ENCODE data around the gene PTPN9. TPM values are rescaled to one million over a fixed set of nuclear protein-coding genes. Genes with fewer than 3 reads are reported as not detected.
A peak's percentile ranks its signal among the peaks of the same experiment; 100 is the strongest.

PTPN9 gene
- 14.4 TPM for polyA plus RNA-seq (2012; ENCODE audit: low read depth, missing spikeins)

- TF ChIP-seq POLR2A (IDR thresholded peaks at IDR 0.05; ENCODE audit: low read depth, low read length): peak; percentile 58
- TF ChIP-seq SPI1 (IDR thresholded peaks at IDR 0.05; ENCODE audit: low read depth, low read length): no peak
- no peak for TF ChIP-seq POLR2AphosphoS5 (IDR thresholded peaks at IDR 0.05; ENCODE audit: low read depth, low read length)
- FAIRE-seq (peak; percentile 50), DNase-seq (ENCODE audit: insufficient read length, low spot score) (peak; percentile 68)
Observed at GRCh38 chr15:75578948-75579920, at the start of gene PTPN9. Gene PTPN9, minus strand, starts transcription at chr15:75579315. Its CDS starts 539 bp downstream, at chr15:75578776.

GRCh38 chr15:75625542-75626347, 46.6 kb upstream of the PTPN9 start, which contains the start of gene SNUPN:
Gene SNUPN, minus strand, starts transcription at chr15:75625725. Its CDS starts 4,674 bp downstream, at chr15:75621051.
- FAIRE-seq: peak; percentile 91
- DNase-seq (ENCODE audit: insufficient read length, low spot score): peak; percentile 97
- TF ChIP-seq TAF1 (IDR thresholded peaks at IDR 0.05; ENCODE audit: low read depth, low read length) (peak; percentile 54; the same call in 1 of the 2 replicates), PAX5 (IDR thresholded peaks at IDR 0.05; ENCODE audit: insufficient read depth, low read length, severe bottlenecking) (no peak), POLR2AphosphoS5 (IDR thresholded peaks at IDR 0.05; ENCODE audit: low read depth, low read length) (peak; percentile 66; the same call in 1 of the 2 replicates), POU2F2 (IDR thresholded peaks at IDR 0.05; ENCODE audit: low read depth, low read length) (no peak)

- no peak for FAIRE-seq
- DNase-seq (ENCODE audit: insufficient read length, low spot score): no peak
- TF ChIP-seq TAF1 (IDR thresholded peaks at IDR 0.05; ENCODE audit: low read depth, low read length): no peak
- no peak for TF ChIP-seq POU2F2 (IDR thresholded peaks at IDR 0.05; ENCODE audit: low read depth, low read length)
- TF ChIP-seq SPI1 (IDR thresholded peaks at IDR 0.05; ENCODE audit: low read depth, low read length): no peak
- no peak for TF ChIP-seq PAX5 (IDR thresholded peaks at IDR 0.05; ENCODE audit: insufficient read depth, low read length, severe bottlenecking)
- no peak for TF ChIP-seq POLR2A (IDR thresholded peaks at IDR 0.05; ENCODE audit: low read depth, low read length)
- TF ChIP-seq POLR2AphosphoS5 (IDR thresholded peaks at IDR 0.05; ENCODE audit: low read depth, low read length): no peak
Observed at GRCh38 chr15:75622505-75622904, 43.4 kb upstream of the PTPN9 start.

- DNase-seq (ENCODE audit: insufficient read length, low spot score): no peak
- TF ChIP-seq POU2F2 (IDR thresholded peaks at IDR 0.05; ENCODE audit: low read depth, low read length) (no peak), POLR2AphosphoS5 (IDR thresholded peaks at IDR 0.05; ENCODE audit: low read depth, low read length) (no peak), TAF1 (IDR thresholded peaks at IDR 0.05; ENCODE audit: low read depth, low read length) (no peak), PAX5 (IDR thresholded peaks at IDR 0.05; ENCODE audit: insufficient read depth, low read length, severe bottlenecking) (no peak), POLR2A (IDR thresholded peaks at IDR 0.05; ENCODE audit: low read depth, low read length) (no peak), SPI1 (IDR thresholded peaks at IDR 0.05; ENCODE audit: low read depth, low read length) (no peak)
- no peak for FAIRE-seq
Observed at GRCh38 chr15:75620841-75621391, 41.8 kb upstream of the PTPN9 start.

- TF ChIP-seq SPI1 (IDR thresholded peaks at IDR 0.05; ENCODE audit: low read depth, low read length) (no peak), TAF1 (IDR thresholded peaks at IDR 0.05; ENCODE audit: low read depth, low read length) (no peak), POLR2AphosphoS5 (IDR thresholded peaks at IDR 0.05; ENCODE audit: low read depth, low read length) (no peak), POLR2A (IDR thresholded peaks at IDR 0.05; ENCODE audit: low read depth, low read length) (no peak), POU2F2 (IDR thresholded peaks at IDR 0.05; ENCODE audit: low read depth, low read length) (no peak), PAX5 (IDR thresholded peaks at IDR 0.05; ENCODE audit: insufficient read depth, low read length, severe bottlenecking) (no peak)
- DNase-seq (ENCODE audit: insufficient read length, low spot score): no peak
- FAIRE-seq: no peak
Observed at GRCh38 chr15:75620058-75620820, 41.1 kb upstream of the PTPN9 start.

GRCh38 chr15:75616766-75617165, 37.7 kb upstream of the PTPN9 start:
- DNase-seq (ENCODE audit: insufficient read length, low spot score) (no peak), FAIRE-seq (no peak)
- TF ChIP-seq POLR2A (IDR thresholded peaks at IDR 0.05; ENCODE audit: low read depth, low read length): no peak
- TF ChIP-seq POLR2AphosphoS5 (IDR thresholded peaks at IDR 0.05; ENCODE audit: low read depth, low read length): no peak
- TF ChIP-seq PAX5 (IDR thresholded peaks at IDR 0.05; ENCODE audit: insufficient read depth, low read length, severe bottlenecking): no peak
- TF ChIP-seq POU2F2 (IDR thresholded peaks at IDR 0.05; ENCODE audit: low read depth, low read length): no peak
- no peak for TF ChIP-seq SPI1 (IDR thresholded peaks at IDR 0.05; ENCODE audit: low read depth, low read length)
- no peak for TF ChIP-seq TAF1 (IDR thresholded peaks at IDR 0.05; ENCODE audit: low read depth, low read length)

- FAIRE-seq: no peak
- DNase-seq (ENCODE audit: insufficient read length, low spot score): no peak
- no peak for TF ChIP-seq POLR2A (IDR thresholded peaks at IDR 0.05; ENCODE audit: low read depth, low read length)
- TF ChIP-seq POU2F2 (IDR thresholded peaks at IDR 0.05; ENCODE audit: low read depth, low read length): no peak
- no peak for TF ChIP-seq POLR2AphosphoS5 (IDR thresholded peaks at IDR 0.05; ENCODE audit: low read depth, low read length)
- no peak for TF ChIP-seq SPI1 (IDR thresholded peaks at IDR 0.05; ENCODE audit: low read depth, low read length)
- no peak for TF ChIP-seq TAF1 (IDR thresholded peaks at IDR 0.05; ENCODE audit: low read depth, low read length)
- no peak for TF ChIP-seq PAX5 (IDR thresholded peaks at IDR 0.05; ENCODE audit: insufficient read depth, low read length, severe bottlenecking)
Observed at GRCh38 chr15:75606711-75607699, 27.9 kb upstream of the PTPN9 start.

Measured in GM12891 (cell line).